IMR-90 (cell line): ENCODE results near the gene BPIFA3. TPM values are rescaled to one million over a fixed set of nuclear protein-coding genes. Genes with fewer than 3 reads are reported as not detected.

Experiments used
- ATAC-seq: fragments of 200-7000 bp; cut with Tn5 transposase; 2 replicates; pipeline ENCODE4 v1.9.1; 2020; ENCODE audit warnings: low read depth, mild to moderate bottlenecking, moderate library complexity
- BruUV-seq: library from RNA; stranded (reverse); fragments of 400-500 nt; replicated peaks from 2 replicates; lab custom pipeline; 2021; lab: Mats Ljungman, UMichigan
- CTCF ChIA-PET: fragments of 300-600 bp; formaldehyde crosslinking; extraction: SDS; loops from one replicate; lab custom pipeline; 2021; ENCODE audit warnings: antibody characterized with exemption; lab: Yijun Ruan, JAX
- POLR2A ChIA-PET: fragments of 300-600 bp; sonication (Branson Sonifier 250); formaldehyde crosslinking; loops from one replicate; lab custom pipeline; 2022; ENCODE audit warnings: antibody characterized with exemption; ENCODE audit not compliant: unreplicated experiment; lab: Charles Lee
- DNase-seq: peaks from one replicate; pipeline ENCODE4 v3.0.0; 2013
- H2AFZ ChIP-seq: replicated peaks from 2 replicates; pipeline ENCODE3; 2013; ENCODE audit warnings: low read length, mild to moderate bottlenecking; ENCODE audit not compliant: poor library complexity
- H2AK5ac ChIP-seq: 2 replicates; pipeline ENCODE4 v1.6.1; 2013; ENCODE audit warnings: low read depth, low read length, inconsistent platforms
- H2AK9ac ChIP-seq: replicated peaks from 2 replicates; pipeline ENCODE3; 2013; ENCODE audit warnings: mild to moderate bottlenecking, low read depth, low read length, moderate library complexity; ENCODE audit not compliant: poor library complexity
- H2BK120ac ChIP-seq: 2 replicates; pipeline ENCODE4 v1.6.1; 2013; ENCODE audit warnings: low read depth, low read length, inconsistent platforms
- H2BK15ac ChIP-seq: 3 replicates; pipeline ENCODE4 v1.6.1; 2013; ENCODE audit warnings: low read depth, low read length, inconsistent platforms
- H2BK20ac ChIP-seq: 2 replicates; pipeline ENCODE4 v1.6.1; 2013; ENCODE audit warnings: low read depth, mild to moderate bottlenecking, inconsistent platforms, low read length, moderate library complexity
- H2BK5ac ChIP-seq: 2 replicates; pipeline ENCODE4 v1.6.1; 2013; ENCODE audit warnings: mild to moderate bottlenecking, low read depth, low read length, inconsistent platforms; ENCODE audit not compliant: poor library complexity, severe bottlenecking
- H3K14ac ChIP-seq: replicated peaks from 2 replicates; pipeline ENCODE4 v1.6.1; 2013; ENCODE audit warnings: low read depth, low read length, inconsistent platforms
- H3K18ac ChIP-seq: 2 replicates; pipeline ENCODE4 v1.6.1; 2013; ENCODE audit warnings: low read depth, low read length, control low read depth
- H3K23ac ChIP-seq: 2 replicates; pipeline ENCODE4 v1.6.1; 2013; ENCODE audit warnings: low read depth, low read length, inconsistent platforms
- H3K27ac ChIP-seq: 2 replicates; pipeline ENCODE4 v1.5.1; 2013; ENCODE audit warnings: mild to moderate bottlenecking, control low read depth, low read length; ENCODE audit not compliant: insufficient read depth
- H3K27me3 ChIP-seq: 2 replicates; pipeline ENCODE4 v1.6.1; 2013; ENCODE audit warnings: low read length; ENCODE audit not compliant: control insufficient read depth, insufficient read depth
- H3K36me3 ChIP-seq: 2 replicates; pipeline ENCODE4 v1.6.1; 2013; ENCODE audit warnings: low read length, mixed read lengths; ENCODE audit not compliant: control insufficient read depth, insufficient read depth
- H3K4ac ChIP-seq: 2 replicates; pipeline ENCODE4 v1.6.1; 2013; ENCODE audit warnings: low read depth, low read length, inconsistent platforms
- H3K4me1 ChIP-seq: 2 replicates; pipeline ENCODE4 v1.6.1; 2013; ENCODE audit warnings: low read length, mixed read lengths; ENCODE audit not compliant: control insufficient read depth, insufficient read depth
- H3K4me2 ChIP-seq: 2 replicates; pipeline ENCODE4 v1.6.1; 2013; ENCODE audit warnings: low read depth, mild to moderate bottlenecking, control low read depth, low read length, moderate library complexity
- H3K4me3 ChIP-seq: 2 replicates; pipeline ENCODE4 v1.5.1; 2013; ENCODE audit warnings: low read depth, mild to moderate bottlenecking, control low read depth, low read length, moderate library complexity; ENCODE audit not compliant: insufficient read depth
- H3K56ac ChIP-seq: 2 replicates; pipeline ENCODE4 v1.6.1; 2013; ENCODE audit warnings: low read length, inconsistent platforms; ENCODE audit not compliant: insufficient read depth; ENCODE audit errors: extremely low read depth
- H3K79me1 ChIP-seq, 2 experiments: 2 replicates each; pipeline ENCODE4 v1.6.1; 2013; ENCODE audit warnings: low read length in 2 of 2, inconsistent platforms in 1 of 2, low read depth in 1 of 2
- H3K9ac ChIP-seq: 2 replicates; pipeline ENCODE4 v1.6.1; 2013; ENCODE audit warnings: low read depth, low read length, control low read depth
- H3K9me1 ChIP-seq: 2 replicates; pipeline ENCODE4 v1.6.1; 2013; ENCODE audit warnings: low read length, inconsistent platforms; ENCODE audit not compliant: insufficient read depth
- H3K9me3 ChIP-seq: 2 replicates; pipeline ENCODE4 v1.6.1; 2013; ENCODE audit warnings: low read length; ENCODE audit not compliant: control insufficient read depth, insufficient read depth
- H4K20me1 ChIP-seq: 2 replicates; pipeline ENCODE4 v1.6.1; 2013; ENCODE audit warnings: low read length, inconsistent platforms; ENCODE audit not compliant: insufficient read depth
- H4K5ac ChIP-seq: 2 replicates; pipeline ENCODE4 v1.6.1; 2013; ENCODE audit warnings: mild to moderate bottlenecking, low read depth, low read length, control low read depth
- H4K8ac ChIP-seq, 2 experiments: 2 replicates each; pipeline ENCODE4 v1.6.1; 2013; ENCODE audit warnings: low read depth in 2 of 2, low read length in 2 of 2, control low read depth in 1 of 2, inconsistent platforms in 1 of 2
- H4K91ac ChIP-seq: 2 replicates; pipeline ENCODE4 v1.6.1; 2013; ENCODE audit warnings: low read depth, low read length, inconsistent platforms; ENCODE audit not compliant: insufficient read depth
- BHLHE40 ChIP-seq: fragments of 150-350 bp; IDR thresholded peaks from 2 replicates; pipeline ENCODE4 v1.6.1; 2016; ENCODE audit warnings: mild to moderate bottlenecking, low read depth, low read length
- CEBPB ChIP-seq: IDR thresholded peaks from 2 replicates; pipeline ENCODE4 v1.6.1; 2012; ENCODE audit warnings: low read depth, low read length, improper control_type of control experiment
- CHD1 ChIP-seq: IDR thresholded peaks from 2 replicates; pipeline ENCODE4 v1.6.1; 2012; ENCODE audit warnings: low read depth, low read length, improper control_type of control experiment
- FOS ChIP-seq: fragments of 150-350 bp; IDR thresholded peaks from 2 replicates; pipeline ENCODE4 v1.6.1; 2016; ENCODE audit warnings: low read depth, low read length
- MAFK ChIP-seq: IDR thresholded peaks from 2 replicates; pipeline ENCODE4 v1.6.1; 2012; ENCODE audit warnings: low read depth, low read length, improper control_type of control experiment
- MAZ ChIP-seq: IDR thresholded peaks from 2 replicates; pipeline ENCODE4 v1.6.1; 2012; ENCODE audit warnings: low read depth, mild to moderate bottlenecking, low read length, improper control_type of control experiment, moderate library complexity, borderline replicate concordance
- MXI1 ChIP-seq: IDR thresholded peaks from 2 replicates; pipeline ENCODE4 v1.6.1; 2012; ENCODE audit warnings: low read depth, mild to moderate bottlenecking, low read length, moderate library complexity, borderline replicate concordance
- NFE2L2 ChIP-seq: fragments of 150-350 bp; IDR thresholded peaks from 2 replicates; pipeline ENCODE4 v1.6.1; 2016; ENCODE audit warnings: low read depth, mild to moderate bottlenecking, low read length
- POLR2A ChIP-seq: IDR thresholded peaks from 2 replicates; pipeline ENCODE4 v1.6.1; 2012; ENCODE audit warnings: mild to moderate bottlenecking, low read depth, low read length
- RAD21 ChIP-seq: IDR thresholded peaks from 2 replicates; pipeline ENCODE4 v1.6.1; 2012; ENCODE audit warnings: low read length, improper control_type of control experiment
- RCOR1 ChIP-seq: IDR thresholded peaks from 2 replicates; pipeline ENCODE4 v1.6.1; 2012; ENCODE audit warnings: mild to moderate bottlenecking, low read length, improper control_type of control experiment; ENCODE audit not compliant: insufficient replicate concordance
- RFX5 ChIP-seq: IDR thresholded peaks from 2 replicates; pipeline ENCODE4 v1.8.0; 2012; ENCODE audit warnings: low read depth, mild to moderate bottlenecking, low read length, moderate library complexity
- SMC3 ChIP-seq: fragments of 150-350 bp; IDR thresholded peaks from 2 replicates; pipeline ENCODE4 v1.6.1; 2016; ENCODE audit warnings: low read depth, mild to moderate bottlenecking, antibody characterized with exemption, low read length, moderate library complexity
- WGBS, 2 experiments: methylation state at CpG; one replicate each; pipeline versions ENCODE4 v1.1.5 to v1.1.7; 2013; ENCODE audit warnings: missing lambda C conversion rate in 2 of 2; ENCODE audit not compliant: insufficient read length in 1 of 2; ENCODE audit errors: extremely low coverage in 2 of 2; 5-methylcytosine and 5-hydroxymethylcytosine counted together
- dilution Hi-C: fragments of 300-500 bp; cut with HindIII; formaldehyde crosslinking; loops from one replicate; pipeline ENCODE4 v1.14.3; 2018; ENCODE audit warnings: low sequenced_read_pairs; ENCODE audit not compliant: unreplicated experiment
- in situ Hi-C: fragments of 300-500 bp; cut with MboI; formaldehyde crosslinking; loops from 3 replicates; pipeline ENCODE4 v1.14.3; 2019; ENCODE audit warnings: low sequenced_read_pairs, inconsistent platforms, mixed read lengths
- intact Hi-C: fragments of 100-400 bp; cut with micrococcal nuclease; formaldehyde crosslinking; loops from 2 replicates; pipeline ENCODE4 v1.10.0; 2022
- polyA plus RNA-seq, 3 experiments: library from polyadenylated mRNA; depleted of rRNA; stranded (reverse); fragments of >200 nt; gene quantifications; 2 replicates each; pipeline ENCODE4 v1.2.3, GENCODE V29; 2012; ENCODE audit warnings: low replicate concordance in 1 of 3
- total RNA-seq: library from RNA; depleted of rRNA; stranded (reverse); fragments of >200 nt; gene quantifications from 2 replicates; pipeline ENCODE4 v1.2.3, GENCODE V29; 2012
- TF ChIP-seq, protein P1 (sequence below): conservative IDR thresholded peaks from 2 replicates; pipeline ENCODE4 v1.5.1; 2012; ENCODE audit warnings: mild to moderate bottlenecking, low read depth, low read length, improper control_type of control experiment
- TF ChIP-seq, protein P2 (sequence below): fragments of 150-350 bp; IDR thresholded peaks from 2 replicates; pipeline ENCODE4 v1.6.1; 2017; ENCODE audit warnings: mild to moderate bottlenecking, antibody characterized with exemption, low read length, low read depth
- TF ChIP-seq, protein P3 (sequence below): fragments of 150-350 bp; IDR thresholded peaks from 2 replicates; pipeline ENCODE4 v1.6.1; 2016; ENCODE audit warnings: low read depth, mild to moderate bottlenecking, low read length, moderate library complexity, borderline replicate concordance

BPIFA3 gene
- total and polyA plus RNA-seq, 2 of the 4 experiments (the other 2 are of a cell fraction), result not detected

DNA sequence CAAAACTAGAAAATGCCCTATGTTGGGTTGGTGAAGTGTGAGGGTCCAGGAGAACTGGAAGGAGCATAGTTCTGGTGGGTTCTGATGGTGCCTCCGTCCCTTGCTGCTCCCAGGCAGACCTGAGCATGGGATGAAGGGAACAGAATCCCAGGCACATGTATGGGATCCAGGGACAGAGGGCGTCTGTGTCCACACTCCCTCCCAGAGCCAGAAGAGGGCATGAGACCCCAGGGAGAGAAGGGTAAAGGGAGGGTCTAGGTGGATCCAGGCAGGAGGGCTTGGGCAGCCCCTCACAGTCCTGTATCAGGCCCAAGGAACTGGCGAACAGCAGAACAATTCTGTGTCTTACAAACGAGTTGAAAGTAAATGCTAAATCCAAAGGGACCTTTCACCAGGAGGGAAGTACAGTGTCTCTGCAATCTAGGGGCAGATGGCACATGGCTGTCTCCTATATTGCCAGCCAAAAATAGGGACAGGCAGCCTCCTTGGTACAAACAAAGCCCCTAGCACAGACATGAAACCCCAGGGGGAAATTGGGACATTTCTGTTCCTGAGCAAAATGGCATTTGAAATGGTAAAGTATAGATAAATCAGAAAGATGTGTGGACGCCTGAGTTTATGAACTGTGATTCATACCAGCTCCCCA, 16.1 kb downstream of the BPIFA3 start:
- Histone ChIP-seq H3K4me3 (no peak overlapping the region), H3K9ac (no peak overlapping the region), H4K91ac (no peak overlapping the region), H3K18ac (no peak overlapping the region), H3K36me3 (no peaks in the 10 kb centered on the region), H3K4ac (no peak overlapping the region), H3K4me2 (no peak overlapping the region), H3K4me1 (no peaks in the 10 kb centered on the region), H4K5ac (no peak overlapping the region), H3K23ac (no peak overlapping the region), H2BK5ac (no peak overlapping the region), H2AK5ac (no peak overlapping the region), H3K9me3 (no peaks in the 10 kb centered on the region), H2AK9ac (no peak overlapping the region), H2BK120ac (no peak overlapping the region), H3K27ac (no peak overlapping the region), H3K27me3 (peaks cover 3% of the 10 kb centered on the region), H2BK20ac (no peak overlapping the region), H3K9me1 (no peaks in the 10 kb centered on the region), H3K79me1 (no peaks in the 10 kb centered on the region), H2AFZ (no peak overlapping the region), H3K56ac (no peak overlapping the region), H3K14ac (no peak overlapping the region), H4K20me1 (no peaks in the 10 kb centered on the region), H4K8ac (no peak overlapping the region), H2BK15ac (no peak overlapping the region)
- CTCF ChIA-PET, result no interaction called here
- intact Hi-C loops, result no loop called here
- BruUV-seq, result no TSS peak
- ATAC-seq (no peak), DNase-seq (no peak)
- TF ChIP-seq MXI1, result no peak
- no peak for TF ChIP-seq CEBPB
- no peak for TF ChIP-seq NFE2L2
- TF ChIP-seq FOS, result no peak
- TF ChIP-seq, protein P1, sequence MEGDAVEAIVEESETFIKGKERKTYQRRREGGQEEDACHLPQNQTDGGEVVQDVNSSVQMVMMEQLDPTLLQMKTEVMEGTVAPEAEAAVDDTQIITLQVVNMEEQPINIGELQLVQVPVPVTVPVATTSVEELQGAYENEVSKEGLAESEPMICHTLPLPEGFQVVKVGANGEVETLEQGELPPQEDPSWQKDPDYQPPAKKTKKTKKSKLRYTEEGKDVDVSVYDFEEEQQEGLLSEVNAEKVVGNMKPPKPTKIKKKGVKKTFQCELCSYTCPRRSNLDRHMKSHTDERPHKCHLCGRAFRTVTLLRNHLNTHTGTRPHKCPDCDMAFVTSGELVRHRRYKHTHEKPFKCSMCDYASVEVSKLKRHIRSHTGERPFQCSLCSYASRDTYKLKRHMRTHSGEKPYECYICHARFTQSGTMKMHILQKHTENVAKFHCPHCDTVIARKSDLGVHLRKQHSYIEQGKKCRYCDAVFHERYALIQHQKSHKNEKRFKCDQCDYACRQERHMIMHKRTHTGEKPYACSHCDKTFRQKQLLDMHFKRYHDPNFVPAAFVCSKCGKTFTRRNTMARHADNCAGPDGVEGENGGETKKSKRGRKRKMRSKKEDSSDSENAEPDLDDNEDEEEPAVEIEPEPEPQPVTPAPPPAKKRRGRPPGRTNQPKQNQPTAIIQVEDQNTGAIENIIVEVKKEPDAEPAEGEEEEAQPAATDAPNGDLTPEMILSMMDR, result no peak
- TF ChIP-seq MAFK, result no peak
- TF ChIP-seq, protein P2, sequence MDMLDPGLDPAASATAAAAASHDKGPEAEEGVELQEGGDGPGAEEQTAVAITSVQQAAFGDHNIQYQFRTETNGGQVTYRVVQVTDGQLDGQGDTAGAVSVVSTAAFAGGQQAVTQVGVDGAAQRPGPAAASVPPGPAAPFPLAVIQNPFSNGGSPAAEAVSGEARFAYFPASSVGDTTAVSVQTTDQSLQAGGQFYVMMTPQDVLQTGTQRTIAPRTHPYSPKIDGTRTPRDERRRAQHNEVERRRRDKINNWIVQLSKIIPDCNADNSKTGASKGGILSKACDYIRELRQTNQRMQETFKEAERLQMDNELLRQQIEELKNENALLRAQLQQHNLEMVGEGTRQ, result no peak
- TF ChIP-seq MAZ, result no peak
- TF ChIP-seq RCOR1, result no peak
- no peak for TF ChIP-seq SMC3
- TF ChIP-seq RAD21, result no peak
- no peak for TF ChIP-seq POLR2A
- TF ChIP-seq, protein P3, sequence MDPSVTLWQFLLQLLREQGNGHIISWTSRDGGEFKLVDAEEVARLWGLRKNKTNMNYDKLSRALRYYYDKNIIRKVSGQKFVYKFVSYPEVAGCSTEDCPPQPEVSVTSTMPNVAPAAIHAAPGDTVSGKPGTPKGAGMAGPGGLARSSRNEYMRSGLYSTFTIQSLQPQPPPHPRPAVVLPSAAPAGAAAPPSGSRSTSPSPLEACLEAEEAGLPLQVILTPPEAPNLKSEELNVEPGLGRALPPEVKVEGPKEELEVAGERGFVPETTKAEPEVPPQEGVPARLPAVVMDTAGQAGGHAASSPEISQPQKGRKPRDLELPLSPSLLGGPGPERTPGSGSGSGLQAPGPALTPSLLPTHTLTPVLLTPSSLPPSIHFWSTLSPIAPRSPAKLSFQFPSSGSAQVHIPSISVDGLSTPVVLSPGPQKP, result no peak
- TF ChIP-seq BHLHE40, result no peak
- TF ChIP-seq CHD1, result no peak
- TF ChIP-seq RFX5, result no peak
- WGBS, 2 experiments, result 0% methylated on average over 3 of the region's 5 CpGs; no CpG with 5 or more reads in 1 of the 2 experiments
- in situ Hi-C loops, result no loop called here
- dilution Hi-C loops, result no loop called here
- POLR2A ChIA-PET, result no interaction called here
